Pancreas (tissue), 10 donors: Measurements from ENCODE around the gene RIMBP3B. TPM values are rescaled to one million over a fixed set of nuclear protein-coding genes. Genes with fewer than 3 reads are reported as not detected.
"Not testable (repeated sequence)": the region's sequence is repeated elsewhere in the genome, so short reads cannot be mapped to it uniquely, and the experiment has no call there.

Experiments
- ATAC-seq, 4 donors: fragments of 200-7000 bp; cut with Tn5 transposase; one replicate each; pipeline versions ENCODE4 v1.8.0 to v1.9.1; 2020; ENCODE audit warnings: mild to moderate bottlenecking in 4 of 4, moderate library complexity in 4 of 4
- DNase-seq, 6 donors: peaks; one replicate each; pipeline ENCODE4 v3.0.0-alpha.2; 2020
- FAIRE-seq: peaks from 2 replicates; lab custom pipeline; 2012; peaks lifted over from hg19 to GRCh38; lab: Jason Lieb, UNC
- H3K27ac ChIP-seq, 4 donors: fragments of 200-600 bp; sonication (generic); 1 replicate in 3 of 4; 2 replicates in 1 of 4; pipeline versions ENCODE4 v1.5.0 to v1.8.0; 2020
- H3K27me3 ChIP-seq, 4 donors: fragments of 200-600 bp; one replicate each; pipeline ENCODE4 v1.8.0; 2021
- H3K36me3 ChIP-seq, 3 donors: fragments of 200-600 bp; sonication (generic) in 1 of 3; one replicate each; pipeline versions ENCODE4 v1.5.0 to v1.8.0; 2020 to 2021
- H3K4me1 ChIP-seq, 3 donors: fragments of 200-600 bp; one replicate each; pipeline ENCODE4 v1.8.0; 2021
- H3K4me3 ChIP-seq, 4 donors: fragments of 200-600 bp; sonication (generic) in 2 of 4; one replicate each; pipeline versions ENCODE4 v1.5.0 to v1.8.0; 2020 to 2021
- H3K9me3 ChIP-seq, 4 donors: fragments of 200-600 bp; one replicate each; pipeline ENCODE4 v1.8.0; 2021
- WGBS, 2 donors: extraction: QIAGEN DNeasy Blood & Tissue Kit; methylation state at CpG; one replicate each; pipeline ENCODE4 v1.1.7; 2013; 5-methylcytosine and 5-hydroxymethylcytosine counted together
- intact Hi-C, 3 donors: fragments of 100-400 bp; cut with DNase I; formaldehyde crosslinking; loops; one replicate each; pipeline versions ENCODE4 v1.11.1 to v1.14.2; 2022
- polyA plus RNA-seq, 2 donors: library from polyadenylated mRNA; stranded (reverse); fragments of 200-250 nt; gene quantifications; one replicate each; pipeline ENCODE4 v1.2.3, GENCODE V29; 2013
- total RNA-seq, 6 donors: library from RNA; stranded (reverse); fragmentation: NEBNext Ultra II Directional in 4 of 6; extraction: Animal tissue kit (Norgen Biotek cat#: 25700) in 4 of 6; gene quantifications; one replicate each; pipeline versions ENCODE4 v1.2.1 to v1.2.4, GENCODE V29; 2021 to 2023
- donor health status: healthy with polysubstance abuse.
- donor health status: DM: no; HTN: no; CAD: no; lungs with moderate emphysema.
- donor health status: DM: no; HTN: no; CAD: no.
- donor health status: control.
- donor health status: control.
- donor health status: Bipolar disorder and iron deficiency.
- donor health status: DM: yes; HTN: yes; CAD: no.
- donor health status: DM: no; HTN: no; CAD: no.
- donor health status: DM: no; HTN: no; CAD: no.
- donor health status: DM: yes; HTN: yes; CAD: no.

RIMBP3B gene
- total RNA-seq (under 1 TPM in 2 of 6 donors, not detected in 4; 0.14 to 0.22 TPM), polyA plus RNA-seq (under 1 TPM in 1 of 2 donors, not detected in 1; 0.05 TPM)

GRCh38 chr22:21383701-21384467, at the start of gene RIMBP3B:
Gene RIMBP3B, plus strand, starts transcription at chr22:21383751. Its CDS starts 108 bp downstream, at chr22:21383859.
- intact Hi-C loops, H3K9me3 ChIP-seq, H3K4me3 ChIP-seq, FAIRE-seq, H3K27ac ChIP-seq, H3K36me3 ChIP-seq, H3K27me3 ChIP-seq, DNase-seq, H3K4me1 ChIP-seq: not testable (repeated sequence)
- WGBS, 2 donors = no CpG with 5 or more reads among the region's 91 CpGs
- peak; percentile 80 to 86 (median 83) for ATAC-seq

GRCh38 chr22:21357527-21357926, 26.0 kb upstream of the RIMBP3B start:
- H3K4me3 ChIP-seq, ATAC-seq, H3K4me1 ChIP-seq, FAIRE-seq, H3K36me3 ChIP-seq, H3K9me3 ChIP-seq, H3K27ac ChIP-seq, intact Hi-C loops, H3K27me3 ChIP-seq: not testable (repeated sequence)
- DNase-seq = peak in 1 of 6 donors; percentile 11
- 82 to 83% methylated on average over 8 to 10 of the region's 12 CpGs for WGBS, 2 donors

- H3K4me1 ChIP-seq, H3K4me3 ChIP-seq, H3K27ac ChIP-seq, H3K36me3 ChIP-seq, H3K27me3 ChIP-seq, ATAC-seq, FAIRE-seq, intact Hi-C loops, H3K9me3 ChIP-seq: not testable (repeated sequence)
- peak in 1 of 6 donors; percentile 23 for DNase-seq
- 0 to 1% methylated on average over 12 to 39 of the region's 59 CpGs for WGBS, 2 donors
Observed at GRCh38 chr22:21360525-21360924, 23.0 kb upstream of the RIMBP3B start.

- H3K9me3 ChIP-seq, FAIRE-seq, H3K27ac ChIP-seq, DNase-seq, H3K4me1 ChIP-seq, H3K4me3 ChIP-seq, ATAC-seq, intact Hi-C loops, H3K27me3 ChIP-seq, H3K36me3 ChIP-seq: not testable (repeated sequence)
- WGBS, 2 donors = no CpG with 5 or more reads among the region's 4 CpGs
Observed at GRCh38 chr22:21362473-21362872, 21.1 kb upstream of the RIMBP3B start.

- DNase-seq, H3K27ac ChIP-seq, ATAC-seq, intact Hi-C loops, FAIRE-seq, H3K4me1 ChIP-seq, H3K4me3 ChIP-seq, H3K9me3 ChIP-seq, H3K27me3 ChIP-seq, H3K36me3 ChIP-seq: not testable (repeated sequence)
- 40 to 61% methylated on average over 1 to 2 of the region's 5 CpGs for whole genome bisulfite sequencing, 2 donors
Observed at GRCh38 chr22:21363061-21363460, 20.5 kb upstream of the RIMBP3B start.

- H3K27ac ChIP-seq, H3K27me3 ChIP-seq, ATAC-seq, H3K4me3 ChIP-seq, H3K36me3 ChIP-seq, intact Hi-C loops, FAIRE-seq, H3K4me1 ChIP-seq, H3K9me3 ChIP-seq: not testable (repeated sequence)
- peak in 2 of 6 donors; percentile 31 to 43 for DNase-seq
- 70 to 73% methylated on average over 3 to 10 of the region's 11 CpGs for WGBS, 2 donors
Observed at GRCh38 chr22:21363803-21364202, 19.7 kb upstream of the RIMBP3B start.

- H3K4me1 ChIP-seq, intact Hi-C loops, H3K27ac ChIP-seq, DNase-seq, FAIRE-seq, ATAC-seq, H3K4me3 ChIP-seq, H3K27me3 ChIP-seq, H3K9me3 ChIP-seq, H3K36me3 ChIP-seq: not testable (repeated sequence)
- no CpG with 5 or more reads among the region's 11 CpGs for WGBS, 2 donors
Observed at GRCh38 chr22:21364362-21364761, 19.2 kb upstream of the RIMBP3B start.

- DNase-seq, H3K9me3 ChIP-seq, H3K4me1 ChIP-seq, H3K27ac ChIP-seq, H3K4me3 ChIP-seq, FAIRE-seq, H3K36me3 ChIP-seq, H3K27me3 ChIP-seq, intact Hi-C loops: not testable (repeated sequence)
- ATAC-seq = peak; percentile 23 to 73 (median 55)
- 5% methylated on average over 1 of the region's 4 CpGs; no CpG with 5 or more reads in 1 of the 2 donors for WGBS, 2 donors
Observed at GRCh38 chr22:21365337-21365736, 18.2 kb upstream of the RIMBP3B start.

- 96 to 100% methylated on average over 3 of the region's 12 CpGs for WGBS, 2 donors
- H3K27me3 ChIP-seq, FAIRE-seq, H3K4me3 ChIP-seq, H3K4me1 ChIP-seq, intact Hi-C loops, ATAC-seq, H3K27ac ChIP-seq, H3K36me3 ChIP-seq, H3K9me3 ChIP-seq: not testable (repeated sequence)
- DNase-seq = peak in 2 of 6 donors; percentile 8 to 22
Observed at GRCh38 chr22:21368603-21369310, 14.8 kb upstream of the RIMBP3B start.

GRCh38 chr22:21375880-21376279, 7.7 kb upstream of the RIMBP3B start:
- H3K36me3 ChIP-seq, ATAC-seq, DNase-seq, H3K4me3 ChIP-seq, H3K27me3 ChIP-seq, H3K27ac ChIP-seq, H3K9me3 ChIP-seq, intact Hi-C loops, FAIRE-seq, H3K4me1 ChIP-seq: not testable (repeated sequence)
- WGBS, 2 donors = no CpG with 5 or more reads among the region's 4 CpGs

GRCh38 chr22:21384468-21385357, 1.2 kb downstream of the RIMBP3B start:
- no CpG with 5 or more reads among the region's 79 CpGs for whole genome bisulfite sequencing, 2 donors
- DNase-seq, H3K36me3 ChIP-seq, FAIRE-seq, H3K27ac ChIP-seq, H3K4me1 ChIP-seq, H3K4me3 ChIP-seq, H3K9me3 ChIP-seq, intact Hi-C loops, H3K27me3 ChIP-seq: not testable (repeated sequence)
- peak; percentile 42 to 70 (median 69) for ATAC-seq
